ENCODE measurements around the gene SLC35F5. TPM values are rescaled to one million over a fixed set of nuclear protein-coding genes. Genes with fewer than 3 reads are reported as not detected.
"Not testable (repeated sequence)": the region's sequence is repeated elsewhere in the genome, so short reads cannot be mapped to it uniquely, and the experiment has no call there.

The SLC35F5 gene
- total RNA-seq, 1 donor from 2014 or later: 52.0 TPM

DNA sequence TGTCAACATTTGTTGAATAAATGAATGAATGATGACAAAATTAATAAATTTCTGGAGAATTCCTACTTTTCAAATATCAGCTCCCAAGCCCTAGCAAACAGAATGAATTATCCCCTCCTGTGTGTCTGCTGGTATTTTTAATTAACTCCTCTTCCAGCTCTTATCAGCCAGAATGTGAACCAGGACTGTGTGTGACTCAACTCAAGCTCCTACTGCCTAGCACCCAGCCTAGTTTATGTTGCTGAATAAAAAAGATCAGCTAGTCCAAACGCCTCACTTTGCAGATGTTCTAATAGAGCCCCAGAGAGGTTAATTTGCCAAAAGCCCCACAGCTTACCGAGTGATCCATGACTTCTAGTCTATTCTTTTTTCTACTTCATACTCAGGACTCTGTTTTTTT is 79.1 kb downstream of the SLC35F5 start:
- no peak for DNase-seq (ENCODE audit: low spot score, unreplicated experiment)
- H3K4me1 Mint-ChIP-seq (ENCODE audit: low read depth): no peaks in the 10 kb centered on the region
- H3K4me3 Mint-ChIP-seq (ENCODE audit: low read depth): no peak overlapping the region
- H3K9me3 Mint-ChIP-seq (ENCODE audit: low read depth): peaks cover 7% of the 10 kb centered on the region
- peaks cover 3% of the 10 kb centered on the region for H3K27me3 Mint-ChIP-seq
- H3K27ac Mint-ChIP-seq: no peak overlapping the region
- H3K36me3 Mint-ChIP-seq (ENCODE audit: insufficient read depth): no peaks in the 10 kb centered on the region
- TF ChIP-seq, protein P1, sequence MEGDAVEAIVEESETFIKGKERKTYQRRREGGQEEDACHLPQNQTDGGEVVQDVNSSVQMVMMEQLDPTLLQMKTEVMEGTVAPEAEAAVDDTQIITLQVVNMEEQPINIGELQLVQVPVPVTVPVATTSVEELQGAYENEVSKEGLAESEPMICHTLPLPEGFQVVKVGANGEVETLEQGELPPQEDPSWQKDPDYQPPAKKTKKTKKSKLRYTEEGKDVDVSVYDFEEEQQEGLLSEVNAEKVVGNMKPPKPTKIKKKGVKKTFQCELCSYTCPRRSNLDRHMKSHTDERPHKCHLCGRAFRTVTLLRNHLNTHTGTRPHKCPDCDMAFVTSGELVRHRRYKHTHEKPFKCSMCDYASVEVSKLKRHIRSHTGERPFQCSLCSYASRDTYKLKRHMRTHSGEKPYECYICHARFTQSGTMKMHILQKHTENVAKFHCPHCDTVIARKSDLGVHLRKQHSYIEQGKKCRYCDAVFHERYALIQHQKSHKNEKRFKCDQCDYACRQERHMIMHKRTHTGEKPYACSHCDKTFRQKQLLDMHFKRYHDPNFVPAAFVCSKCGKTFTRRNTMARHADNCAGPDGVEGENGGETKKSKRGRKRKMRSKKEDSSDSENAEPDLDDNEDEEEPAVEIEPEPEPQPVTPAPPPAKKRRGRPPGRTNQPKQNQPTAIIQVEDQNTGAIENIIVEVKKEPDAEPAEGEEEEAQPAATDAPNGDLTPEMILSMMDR (IDR thresholded peaks at IDR 0.05; ENCODE audit: unreplicated experiment): no peak

DNA sequence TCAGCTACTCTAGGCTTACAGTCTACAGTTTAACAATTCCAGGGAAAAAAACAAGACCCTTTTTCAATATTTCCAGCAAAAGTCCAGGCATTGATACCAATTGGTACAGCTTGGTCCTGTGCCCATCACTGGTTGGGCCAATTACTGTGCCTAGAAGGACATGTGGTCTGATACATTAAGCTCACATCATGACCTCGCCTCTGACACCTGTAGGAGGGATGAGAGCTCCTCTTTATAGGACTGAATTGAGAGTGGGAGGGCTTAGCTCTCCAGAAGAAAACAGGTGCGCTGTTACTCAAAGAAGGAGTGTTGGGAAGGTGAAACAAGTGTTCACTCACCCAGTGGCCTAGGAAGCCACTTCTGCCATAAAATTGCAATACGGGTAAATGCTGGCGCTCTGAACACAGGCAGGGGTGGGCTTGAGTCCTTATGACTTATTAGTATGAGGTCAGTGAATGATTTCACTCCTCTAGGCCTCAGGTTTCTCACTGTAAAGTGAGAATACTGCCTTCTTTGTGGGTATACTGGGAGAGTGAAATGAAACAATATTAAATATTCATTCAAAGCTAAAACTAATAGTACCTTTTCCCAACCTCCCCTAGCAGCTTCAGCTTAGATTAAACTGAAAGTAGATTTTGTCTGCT is 79.7 kb downstream of the SLC35F5 start:
- Mint-ChIP-seq H3K36me3 (ENCODE audit: insufficient read depth) (no peaks in the 10 kb centered on the region), H3K4me3 (ENCODE audit: low read depth) (no peak overlapping the region), H3K9me3 (ENCODE audit: low read depth) (peaks cover 2% of the 10 kb centered on the region), H3K4me1 (ENCODE audit: low read depth) (no peaks in the 10 kb centered on the region), H3K27me3 (peaks cover 3% of the 10 kb centered on the region), H3K27ac (no peak overlapping the region)
- DNase-seq (ENCODE audit: low spot score, unreplicated experiment): no peak
- TF ChIP-seq, protein P1 (IDR thresholded peaks at IDR 0.05; ENCODE audit: unreplicated experiment): no peak

DNA sequence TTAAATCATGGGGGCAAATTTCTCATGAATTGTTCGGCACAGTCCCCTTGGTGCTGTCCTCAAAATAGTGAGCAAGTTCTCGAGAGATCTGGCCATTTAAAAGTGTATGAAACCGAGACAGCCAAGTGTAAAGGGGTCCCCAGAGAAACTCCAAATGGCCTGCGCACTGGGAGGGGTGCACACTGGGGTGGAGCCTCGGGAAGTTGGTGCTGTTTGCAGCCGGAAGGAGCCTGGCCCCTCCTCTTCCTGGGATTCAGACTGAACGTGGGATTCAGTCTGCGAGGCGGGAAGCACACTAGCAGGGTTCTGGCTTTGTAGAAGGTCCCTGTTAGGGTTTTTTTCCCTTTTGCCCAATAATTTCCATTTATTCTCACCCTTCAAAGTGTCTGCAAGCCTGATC is 80.6 kb downstream of the SLC35F5 start:
- H3K9me3 Mint-ChIP-seq (ENCODE audit: low read depth): no peaks in the 10 kb centered on the region
- no peak overlapping the region for H3K4me3 Mint-ChIP-seq (ENCODE audit: low read depth)
- H3K36me3 Mint-ChIP-seq (ENCODE audit: insufficient read depth): no peaks in the 10 kb centered on the region
- H3K27ac Mint-ChIP-seq: no peak overlapping the region
- H3K4me1 Mint-ChIP-seq (ENCODE audit: low read depth): no peaks in the 10 kb centered on the region
- DNase-seq (ENCODE audit: low spot score, unreplicated experiment): no peak
- TF ChIP-seq, protein P1 (IDR thresholded peaks at IDR 0.05; ENCODE audit: unreplicated experiment): no peak
- peaks cover 3% of the 10 kb centered on the region for H3K27me3 Mint-ChIP-seq

DNA sequence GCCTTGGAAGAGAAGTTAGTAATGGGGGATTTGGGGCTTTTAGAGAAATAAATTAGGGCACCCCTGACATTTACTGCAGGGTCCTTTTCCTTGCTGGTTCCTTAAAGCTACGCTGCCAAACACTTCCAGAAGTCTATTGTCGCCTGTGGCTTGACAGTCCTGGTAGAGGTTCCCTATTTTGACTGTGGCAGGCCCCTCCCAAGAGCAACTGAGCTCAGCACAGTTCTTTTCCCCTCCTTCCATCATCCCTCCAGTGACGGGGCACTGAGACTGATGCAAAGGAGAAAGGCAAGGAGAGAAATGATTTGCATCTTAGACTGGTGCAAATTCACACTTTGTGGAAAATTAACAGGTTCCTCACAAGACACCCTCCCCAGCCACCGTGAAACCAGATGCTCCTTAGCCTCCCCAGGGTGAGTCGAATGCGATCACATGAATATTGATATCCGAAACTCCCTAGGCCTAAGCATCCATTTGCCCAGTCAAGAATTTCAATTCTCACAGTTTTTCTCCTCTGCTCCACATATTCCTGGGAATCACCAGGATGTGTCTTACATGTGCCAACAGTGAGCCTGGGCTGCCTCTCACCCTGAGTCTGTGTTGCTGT is 84.0 kb downstream of the SLC35F5 start:
- Mint-ChIP-seq H3K36me3 (ENCODE audit: insufficient read depth) (no peaks in the 10 kb centered on the region), H3K4me3 (ENCODE audit: low read depth) (no peak overlapping the region), H3K9me3 (ENCODE audit: low read depth) (no peaks in the 10 kb centered on the region), H3K27me3 (peaks cover 3% of the 10 kb centered on the region), H3K27ac (no peak overlapping the region), H3K4me1 (ENCODE audit: low read depth) (no peaks in the 10 kb centered on the region)
- TF ChIP-seq, protein P1 (IDR thresholded peaks at IDR 0.05; ENCODE audit: unreplicated experiment): no peak
- DNase-seq (ENCODE audit: low spot score, unreplicated experiment): no peak

DNA sequence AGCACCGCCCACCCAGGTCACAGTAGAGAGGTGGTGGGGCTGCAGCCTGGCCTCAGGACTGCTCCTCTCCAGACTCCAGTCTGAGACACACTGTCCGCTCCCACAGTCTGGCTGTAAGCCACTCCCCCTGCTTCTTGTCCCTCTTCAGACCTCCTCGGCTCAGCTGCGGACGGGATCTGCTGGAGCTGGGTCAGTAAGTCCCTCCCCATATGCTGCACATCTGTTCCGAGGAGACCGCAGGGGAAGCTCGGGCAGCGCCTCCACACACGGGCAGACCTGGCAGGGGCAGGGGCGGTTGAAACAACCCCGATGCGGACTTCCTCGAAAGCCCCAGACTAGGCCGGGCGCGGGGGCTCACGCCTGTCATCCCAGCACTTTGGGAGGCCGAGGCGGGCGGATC is 87.4 kb downstream of the SLC35F5 start:
- not testable (repeated sequence) for H3K27ac Mint-ChIP-seq; H3K9me3 Mint-ChIP-seq (ENCODE audit: low read depth); H3K4me3 Mint-ChIP-seq (ENCODE audit: low read depth); H3K36me3 Mint-ChIP-seq (ENCODE audit: insufficient read depth); H3K4me1 Mint-ChIP-seq (ENCODE audit: low read depth); H3K27me3 Mint-ChIP-seq; DNase-seq (ENCODE audit: low spot score, unreplicated experiment)

DNA sequence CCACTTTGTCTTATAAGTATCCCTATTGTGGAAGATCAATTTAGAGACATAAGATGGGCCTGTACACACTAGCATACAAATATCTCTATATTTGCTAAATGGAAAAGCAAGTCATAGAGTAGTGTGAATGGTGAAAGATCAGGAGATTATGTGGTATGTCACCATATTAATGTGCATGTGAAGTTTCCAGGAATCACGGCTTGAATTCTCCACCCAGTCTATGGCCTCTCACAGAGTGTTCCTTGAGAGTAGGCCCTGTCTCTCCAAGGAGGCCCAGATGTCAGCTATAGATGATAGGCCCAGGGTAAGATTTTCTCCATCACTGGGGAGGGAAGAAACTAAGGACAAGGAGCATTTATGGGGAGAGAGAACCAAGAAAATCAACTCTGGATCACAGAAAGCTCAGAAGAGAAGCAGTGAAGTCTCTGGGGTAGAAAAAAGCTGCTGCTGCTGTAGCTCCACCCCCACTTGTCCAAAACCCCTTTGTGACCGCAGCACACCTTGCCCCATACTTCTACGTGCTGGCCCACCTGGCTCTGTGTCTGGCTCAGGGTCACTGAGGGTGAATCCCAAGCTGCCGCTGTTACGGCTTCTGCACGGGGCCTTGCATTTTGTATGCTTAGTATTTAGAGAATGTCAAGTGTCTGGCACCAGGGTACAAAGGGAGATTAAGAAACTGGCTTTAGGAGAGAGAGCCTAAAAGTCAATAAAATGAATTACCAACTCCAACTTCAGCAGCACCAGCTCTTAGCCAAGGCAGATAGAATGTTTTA is 91.5 kb downstream of the SLC35F5 start:
- H3K9me3 Mint-ChIP-seq (ENCODE audit: low read depth); H3K4me3 Mint-ChIP-seq (ENCODE audit: low read depth); DNase-seq (ENCODE audit: low spot score, unreplicated experiment); H3K27ac Mint-ChIP-seq; H3K4me1 Mint-ChIP-seq (ENCODE audit: low read depth); H3K36me3 Mint-ChIP-seq (ENCODE audit: insufficient read depth); H3K27me3 Mint-ChIP-seq: not testable (repeated sequence)

DNA sequence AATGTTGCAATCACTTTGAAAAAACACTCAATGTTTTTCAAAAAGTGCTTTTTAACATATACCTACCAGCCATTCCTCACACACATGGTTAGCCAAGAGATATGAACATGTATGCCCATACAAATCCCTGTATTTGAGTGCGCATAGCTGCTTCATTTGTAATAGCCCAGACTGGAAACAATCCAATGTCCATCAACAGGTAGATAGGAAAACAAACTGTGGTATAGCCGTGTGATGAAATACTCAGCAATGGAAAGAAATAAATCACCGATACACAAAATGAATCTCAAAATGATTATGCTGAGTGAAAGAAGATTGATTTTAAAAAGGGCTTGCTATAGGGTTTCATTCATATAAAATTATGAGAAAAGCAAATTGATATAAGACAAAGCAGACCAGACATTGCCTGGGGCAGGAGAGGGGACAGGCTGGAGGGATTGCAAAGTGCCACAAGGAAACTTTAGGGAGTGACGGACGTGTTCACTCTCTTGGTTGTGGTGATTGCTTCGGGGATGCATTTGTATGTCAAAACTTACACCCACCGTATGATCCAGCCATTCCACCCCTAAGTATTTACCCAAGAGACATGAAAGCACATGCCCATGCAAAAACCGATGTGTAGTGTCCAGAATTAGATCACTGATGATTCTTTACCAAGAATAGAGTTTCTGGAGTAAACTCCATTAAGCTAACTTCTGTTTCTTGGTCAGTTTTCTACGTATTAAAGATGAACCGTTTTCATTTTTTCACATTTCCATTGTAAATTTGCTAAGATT is 93.0 kb downstream of the SLC35F5 start:
- not testable (repeated sequence) for H3K4me3 Mint-ChIP-seq (ENCODE audit: low read depth); H3K9me3 Mint-ChIP-seq (ENCODE audit: low read depth); H3K36me3 Mint-ChIP-seq (ENCODE audit: insufficient read depth); DNase-seq (ENCODE audit: low spot score, unreplicated experiment); H3K27ac Mint-ChIP-seq; H3K27me3 Mint-ChIP-seq; H3K4me1 Mint-ChIP-seq (ENCODE audit: low read depth)
